CD14-positive monocyte (primary cell): ENCODE measurements around the gene AMPH. TPM values are rescaled to one million over a fixed set of nuclear protein-coding genes. Genes with fewer than 3 reads are reported as not detected.

Source experiments
- DNase-seq, 3 donors: peaks; one replicate each; pipeline ENCODE4 v3.0.0-alpha.2; 2011 to 2022
- H2AFZ ChIP-seq: 2 replicates; pipeline ENCODE4 v1.6.0; 2012; ENCODE audit warnings: mild to moderate bottlenecking, low read depth, low read length, inconsistent platforms; ENCODE audit not compliant: insufficient read depth, poor library complexity, severe bottlenecking
- H3K27ac ChIP-seq, 2 donors: 1 replicate in 1 of 2; 2 replicates in 1 of 2; pipeline ENCODE4 v1.5.1; 2012 to 2013; ENCODE audit warnings: low read length in 2 of 2, control low read depth in 1 of 2, inconsistent platforms in 1 of 2, low read depth in 1 of 2, mild to moderate bottlenecking in 1 of 2
- H3K27me3 ChIP-seq, 2 donors: one replicate each; pipeline versions ENCODE4 v1.6.0 to v1.6.1; 2011 to 2013; ENCODE audit warnings: low read length in 2 of 2; ENCODE audit not compliant: control insufficient read depth in 2 of 2, insufficient read depth in 2 of 2
- H3K36me3 ChIP-seq, 2 donors: replicated peaks in 1 of 2; 1 replicate in 1 of 2; 2 replicates in 1 of 2; pipeline versions ENCODE4 v1.5.1 to v1.6.1; 2012 to 2013; ENCODE audit warnings: low read length in 2 of 2, control low read depth in 1 of 2, inconsistent platforms in 1 of 2, mild to moderate bottlenecking in 1 of 2; ENCODE audit not compliant: insufficient read depth in 2 of 2, control insufficient read depth in 1 of 2
- H3K4me1 ChIP-seq, 2 donors: 1 replicate in 1 of 2; 2 replicates in 1 of 2; pipeline versions ENCODE4 v1.5.1 to v1.6.1; 2012 to 2013; ENCODE audit warnings: low read length in 2 of 2, control low read depth in 1 of 2, inconsistent platforms in 1 of 2, mild to moderate bottlenecking in 1 of 2, moderate library complexity in 1 of 2; ENCODE audit not compliant: insufficient read depth in 2 of 2, control insufficient read depth in 1 of 2
- H3K4me2 ChIP-seq: replicated peaks from 2 replicates; pipeline ENCODE3; 2012; ENCODE audit warnings: low read length, moderate library complexity, mild to moderate bottlenecking; ENCODE audit not compliant: poor library complexity, severe bottlenecking; ENCODE audit errors: extremely low read depth
- H3K4me3 ChIP-seq, 3 experiments: fragments of 200-600 bp in 1 of 3; sonication (generic) in 1 of 3; replicated peaks in 1 of 3; 1 replicate in 2 of 3; 2 replicates in 1 of 3; pipeline ENCODE4 v1.5.1; 2011 to 2013; ENCODE audit warnings: low read length in 3 of 3, mild to moderate bottlenecking in 3 of 3, control low read depth in 2 of 3, low read depth in 2 of 3, inconsistent platforms in 1 of 3, moderate library complexity in 1 of 3
- H3K79me2 ChIP-seq: 2 replicates; pipeline ENCODE4 v1.6.0; 2012; ENCODE audit warnings: mild to moderate bottlenecking, control low read depth, inconsistent platforms, low read length, moderate library complexity; ENCODE audit not compliant: insufficient read depth
- H3K9ac ChIP-seq: 2 replicates; pipeline ENCODE4 v1.6.0; 2017; ENCODE audit warnings: low read length, mild to moderate bottlenecking; ENCODE audit not compliant: insufficient read depth, poor library complexity, severe bottlenecking
- H3K9me3 ChIP-seq, 2 donors: replicated peaks in 1 of 2; 1 replicate in 1 of 2; 2 replicates in 1 of 2; pipeline versions ENCODE4 v1.5.1 to v1.6.1; 2012 to 2013; ENCODE audit warnings: low read length in 2 of 2, control low read depth in 1 of 2; ENCODE audit not compliant: control insufficient read depth in 1 of 2, insufficient read depth in 1 of 2
- H4K20me1 ChIP-seq: 2 replicates; pipeline ENCODE4 v1.6.0; 2012; ENCODE audit warnings: mild to moderate bottlenecking, low read length, control low read depth, moderate library complexity; ENCODE audit not compliant: insufficient read depth
- H3K27ac Mint-ChIP-seq, 7 donors: one replicate each; pipeline ENCODE4 v1.8.0; 2020; ENCODE audit warnings: mild to moderate bottlenecking in 7 of 7, mixed read lengths in 7 of 7, moderate library complexity in 6 of 7, inconsistent platforms in 2 of 7
- H3K27me3 Mint-ChIP-seq, 3 donors: one replicate each; pipeline ENCODE4 v1.8.0; 2021 to 2022; ENCODE audit warnings: low read depth in 3 of 3, mild to moderate bottlenecking in 3 of 3, mixed read lengths in 3 of 3, moderate library complexity in 3 of 3, inconsistent platforms in 1 of 3
- H3K36me3 Mint-ChIP-seq, 2 donors: one replicate each; pipeline ENCODE4 v1.8.0; 2020; ENCODE audit warnings: mixed read lengths in 2 of 2, inconsistent platforms in 1 of 2, mild to moderate bottlenecking in 1 of 2
- H3K4me1 Mint-ChIP-seq: one replicate; pipeline ENCODE4 v1.8.0; 2020; ENCODE audit warnings: mild to moderate bottlenecking, mixed read lengths
- H3K4me3 Mint-ChIP-seq, 2 donors: one replicate each; pipeline ENCODE4 v1.8.0; 2020; ENCODE audit warnings: mild to moderate bottlenecking in 2 of 2, mixed read lengths in 2 of 2, moderate library complexity in 1 of 2
- H3K9me3 Mint-ChIP-seq, 7 donors: one replicate each; pipeline ENCODE4 v1.8.0; 2020 to 2022; ENCODE audit warnings: mixed read lengths in 7 of 7, mild to moderate bottlenecking in 6 of 7, moderate library complexity in 6 of 7, inconsistent platforms in 2 of 7
- CTCF ChIP-seq: fragments of 200-600 bp; IDR thresholded peaks from one replicate; pipeline ENCODE4 v1.8.0; 2022; ENCODE audit warnings: antibody characterized with exemption, mild to moderate bottlenecking
- WGBS: methylation state at CpG from one replicate; pipeline ENCODE4 v1.1.5; 2013; ENCODE audit warnings: missing lambda C conversion rate; ENCODE audit not compliant: insufficient coverage; 5-methylcytosine and 5-hydroxymethylcytosine counted together
- intact Hi-C, 2 donors: fragments of 100-400 bp; cut with micrococcal nuclease; formaldehyde crosslinking; loops; one replicate each; pipeline versions ENCODE4 v1.15.0 to v1.15.1; 2023
- polyA plus RNA-seq, 3 donors: library from polyadenylated mRNA; depleted of rRNA in 1 of 3; unstranded in 2 of 3; stranded (reverse) in 1 of 3; fragments of 300-500 nt in 2 of 3; fragments of >200 nt in 1 of 3; fragmentation: Illumina TruSeq in 2 of 3; gene quantifications; 1 replicate in 2 of 3; 2 replicates in 1 of 3; pipeline ENCODE4 v1.2.3, GENCODE V29; 2012 to 2021

Gene AMPH
- polyA plus RNA-seq, 3 donors, result 0.61 to 0.96 (median 0.67) TPM

- Histone ChIP-seq H3K36me3 (no peaks in the 10 kb centered on the region), H3K9ac (no peak overlapping the region), H3K27me3 (no peaks in the 10 kb centered on the region), H3K4me1 (no peaks in the 10 kb centered on the region), H3K27ac (no peak overlapping the region), H4K20me1 (no peaks in the 10 kb centered on the region), H3K79me2 (no peaks in the 10 kb centered on the region), H3K4me3 (no peak overlapping the region), H3K9me3 (peaks cover 0 to 6% of the 10 kb centered on the region in 2 donors), H2AFZ (no peak overlapping the region), H3K4me2 (no peak overlapping the region)
- H3K4me1 Mint-ChIP-seq, result no peaks in the 10 kb centered on the region
- no peak overlapping the region for H3K4me3 Mint-ChIP-seq
- peaks cover 0 to 7% (median 5%) of the 10 kb centered on the region in 7 donors for H3K9me3 Mint-ChIP-seq
- H3K36me3 Mint-ChIP-seq, result no peaks in the 10 kb centered on the region
- DNase-seq, result no peak
- intact Hi-C loops, result no loop called here
- no peak overlapping the region for H3K27ac Mint-ChIP-seq
- H3K27me3 Mint-ChIP-seq, result peaks cover 0 to 4% (median 0%) of the 10 kb centered on the region in 3 donors
- 93% methylated on average over 3 of the region's 5 CpGs for WGBS
- TF ChIP-seq CTCF, result no peak
Observed at GRCh38 chr7:38453826-38454225, 177.3 kb downstream of the AMPH start.

GRCh38 chr7:38453168-38453567 lies 178.0 kb downstream of the AMPH start:
- Histone ChIP-seq H3K4me1 (no peaks in the 10 kb centered on the region), H3K79me2 (no peaks in the 10 kb centered on the region), H3K9me3 (peaks cover 0 to 6% of the 10 kb centered on the region in 2 donors), H3K27ac (no peak overlapping the region), H3K36me3 (no peaks in the 10 kb centered on the region), H4K20me1 (no peaks in the 10 kb centered on the region), H3K9ac (no peak overlapping the region), H3K4me2 (no peak overlapping the region), H3K27me3 (no peaks in the 10 kb centered on the region), H3K4me3 (no peak overlapping the region), H2AFZ (no peak overlapping the region)
- intact Hi-C loops, result no loop called here
- no peak overlapping the region for H3K27ac Mint-ChIP-seq
- H3K27me3 Mint-ChIP-seq, result peaks cover 0 to 6% (median 0%) of the 10 kb centered on the region in 3 donors
- WGBS, result 75% methylated on average over 2 of the region's 3 CpGs
- no peak for DNase-seq
- TF ChIP-seq CTCF, result no peak
- H3K36me3 Mint-ChIP-seq, result no peaks in the 10 kb centered on the region
- H3K9me3 Mint-ChIP-seq, result peaks cover 0 to 6% (median 1%) of the 10 kb centered on the region in 7 donors
- no peak overlapping the region for H3K4me3 Mint-ChIP-seq
- H3K4me1 Mint-ChIP-seq, result no peaks in the 10 kb centered on the region
